Chondrocyte (in vitro differentiated cells): ENCODE data around the gene GCC2. TPM values are rescaled to one million over a fixed set of nuclear protein-coding genes. Genes with fewer than 3 reads are reported as not detected.

ENCODE experiments used
- DNase-seq: peaks from one replicate; pipeline ENCODE4 v3.0.0; 2021; ENCODE audit warnings: mixed read lengths, low spot score
- H3K27ac Mint-ChIP-seq: one replicate; pipeline ENCODE4 v1.8.0; 2021; ENCODE audit warnings: mild to moderate bottlenecking, moderate library complexity, mixed read lengths; ENCODE audit not compliant: unreplicated experiment
- H3K27me3 Mint-ChIP-seq: 2 replicates; pipeline ENCODE4 v1.8.0; 2021; ENCODE audit warnings: low read depth, mixed read lengths
- H3K36me3 Mint-ChIP-seq: 2 replicates; pipeline ENCODE4 v1.8.0; 2021; ENCODE audit warnings: low read depth, mixed read lengths
- H3K4me1 Mint-ChIP-seq: 2 replicates; pipeline ENCODE4 v1.8.0; 2021; ENCODE audit warnings: low read depth, mild to moderate bottlenecking, mixed read lengths
- H3K4me3 Mint-ChIP-seq: one replicate; pipeline ENCODE4 v1.8.0; 2021; ENCODE audit warnings: mild to moderate bottlenecking, moderate library complexity, mixed read lengths; ENCODE audit not compliant: unreplicated experiment
- H3K9me3 Mint-ChIP-seq: 2 replicates; pipeline ENCODE4 v1.8.0; 2021; ENCODE audit warnings: low read depth, mixed read lengths
- long read RNA-seq: library from polyadenylated mRNA; stranded (forward); transcript quantifications from one replicate; pipeline ENCODE4 v2.0.0, GENCODE V29; 2021
- total RNA-seq: library from RNA; stranded (reverse); gene quantifications from 3 replicates; pipeline ENCODE4 v1.2.1, GENCODE V29; 2021
- TF ChIP-seq, protein P1 (sequence below): fragments of 200-600 bp; sonication (generic); IDR thresholded peaks from 2 replicates; pipeline ENCODE4 v1.5.0; 2021; ENCODE audit warnings: antibody characterized with exemption, mild to moderate bottlenecking, moderate library complexity

GCC2 gene, protein sequence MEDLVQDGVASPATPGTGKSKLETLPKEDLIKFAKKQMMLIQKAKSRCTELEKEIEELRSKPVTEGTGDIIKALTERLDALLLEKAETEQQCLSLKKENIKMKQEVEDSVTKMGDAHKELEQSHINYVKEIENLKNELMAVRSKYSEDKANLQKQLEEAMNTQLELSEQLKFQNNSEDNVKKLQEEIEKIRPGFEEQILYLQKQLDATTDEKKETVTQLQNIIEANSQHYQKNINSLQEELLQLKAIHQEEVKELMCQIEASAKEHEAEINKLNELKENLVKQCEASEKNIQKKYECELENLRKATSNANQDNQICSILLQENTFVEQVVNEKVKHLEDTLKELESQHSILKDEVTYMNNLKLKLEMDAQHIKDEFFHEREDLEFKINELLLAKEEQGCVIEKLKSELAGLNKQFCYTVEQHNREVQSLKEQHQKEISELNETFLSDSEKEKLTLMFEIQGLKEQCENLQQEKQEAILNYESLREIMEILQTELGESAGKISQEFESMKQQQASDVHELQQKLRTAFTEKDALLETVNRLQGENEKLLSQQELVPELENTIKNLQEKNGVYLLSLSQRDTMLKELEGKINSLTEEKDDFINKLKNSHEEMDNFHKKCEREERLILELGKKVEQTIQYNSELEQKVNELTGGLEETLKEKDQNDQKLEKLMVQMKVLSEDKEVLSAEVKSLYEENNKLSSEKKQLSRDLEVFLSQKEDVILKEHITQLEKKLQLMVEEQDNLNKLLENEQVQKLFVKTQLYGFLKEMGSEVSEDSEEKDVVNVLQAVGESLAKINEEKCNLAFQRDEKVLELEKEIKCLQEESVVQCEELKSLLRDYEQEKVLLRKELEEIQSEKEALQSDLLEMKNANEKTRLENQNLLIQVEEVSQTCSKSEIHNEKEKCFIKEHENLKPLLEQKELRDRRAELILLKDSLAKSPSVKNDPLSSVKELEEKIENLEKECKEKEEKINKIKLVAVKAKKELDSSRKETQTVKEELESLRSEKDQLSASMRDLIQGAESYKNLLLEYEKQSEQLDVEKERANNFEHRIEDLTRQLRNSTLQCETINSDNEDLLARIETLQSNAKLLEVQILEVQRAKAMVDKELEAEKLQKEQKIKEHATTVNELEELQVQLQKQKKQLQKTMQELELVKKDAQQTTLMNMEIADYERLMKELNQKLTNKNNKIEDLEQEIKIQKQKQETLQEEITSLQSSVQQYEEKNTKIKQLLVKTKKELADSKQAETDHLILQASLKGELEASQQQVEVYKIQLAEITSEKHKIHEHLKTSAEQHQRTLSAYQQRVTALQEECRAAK (N-terminal part only)
- total RNA-seq = 22.2 to 27.5 TPM (median 24.2 TPM) in 3 replicates
- long read RNA-seq, full-length matches to known transcripts = 7 of 18 reads
- long read RNA-seq, partial matches to known transcripts = 3 of 18 reads
- long read RNA-seq, other reads (novel, unspliced or antisense) = 8 of 18 reads

DNA sequence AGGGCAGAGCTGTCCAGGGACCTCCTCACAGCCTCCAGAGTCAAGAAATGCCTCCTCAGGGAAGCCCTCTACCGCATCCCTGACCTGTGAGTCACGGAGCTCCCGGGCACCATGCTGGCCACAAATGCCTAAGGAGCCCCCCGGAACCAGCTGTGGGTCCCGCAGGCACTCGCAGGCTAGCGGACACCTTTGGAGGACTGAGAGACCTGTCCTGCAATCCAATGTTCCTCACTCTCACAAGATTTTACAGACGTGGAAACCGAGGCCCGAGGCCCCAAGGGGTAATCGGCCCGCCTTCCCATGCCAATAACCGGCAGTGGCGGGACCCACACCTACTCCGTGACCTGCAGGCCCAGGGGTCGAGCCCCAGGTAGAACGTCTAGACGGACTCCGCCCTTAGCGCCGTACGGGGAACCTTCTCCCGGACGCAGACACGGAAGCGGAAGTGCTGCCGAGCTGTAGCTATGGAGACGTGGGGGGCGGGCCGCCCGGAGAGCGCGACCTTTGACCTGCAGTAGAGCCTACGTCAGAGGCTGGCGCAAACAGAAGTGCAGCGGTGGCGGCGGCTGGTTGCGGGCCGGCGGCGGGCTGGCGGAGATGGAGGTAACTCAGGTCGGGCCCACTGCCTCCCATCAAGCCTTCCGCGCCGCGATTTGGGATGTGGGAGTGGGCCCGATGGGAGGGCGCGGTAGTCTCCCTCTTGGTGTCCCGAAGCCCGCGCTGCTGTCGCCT, at the start of gene GCC2:
Gene GCC2, plus strand, starts transcription at position 529 of the 732 bp plus-strand sequence. Its CDS starts 69 bp downstream, at position 598.
- Mint-ChIP-seq H3K27ac (peak within 1 kb of the TSS; percentile 88), H3K9me3 (no peaks in the 10 kb centered on the region), H3K36me3 (peaks cover 10% of the 10 kb centered on the region), H3K4me3 (peak within 1 kb of the TSS; percentile 89), H3K4me1 (peaks cover 31% of the 10 kb centered on the region), H3K27me3 (no peaks in the 10 kb centered on the region)
- TF ChIP-seq, protein P1, sequence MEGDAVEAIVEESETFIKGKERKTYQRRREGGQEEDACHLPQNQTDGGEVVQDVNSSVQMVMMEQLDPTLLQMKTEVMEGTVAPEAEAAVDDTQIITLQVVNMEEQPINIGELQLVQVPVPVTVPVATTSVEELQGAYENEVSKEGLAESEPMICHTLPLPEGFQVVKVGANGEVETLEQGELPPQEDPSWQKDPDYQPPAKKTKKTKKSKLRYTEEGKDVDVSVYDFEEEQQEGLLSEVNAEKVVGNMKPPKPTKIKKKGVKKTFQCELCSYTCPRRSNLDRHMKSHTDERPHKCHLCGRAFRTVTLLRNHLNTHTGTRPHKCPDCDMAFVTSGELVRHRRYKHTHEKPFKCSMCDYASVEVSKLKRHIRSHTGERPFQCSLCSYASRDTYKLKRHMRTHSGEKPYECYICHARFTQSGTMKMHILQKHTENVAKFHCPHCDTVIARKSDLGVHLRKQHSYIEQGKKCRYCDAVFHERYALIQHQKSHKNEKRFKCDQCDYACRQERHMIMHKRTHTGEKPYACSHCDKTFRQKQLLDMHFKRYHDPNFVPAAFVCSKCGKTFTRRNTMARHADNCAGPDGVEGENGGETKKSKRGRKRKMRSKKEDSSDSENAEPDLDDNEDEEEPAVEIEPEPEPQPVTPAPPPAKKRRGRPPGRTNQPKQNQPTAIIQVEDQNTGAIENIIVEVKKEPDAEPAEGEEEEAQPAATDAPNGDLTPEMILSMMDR = no peak
- peak; percentile 97 for DNase-seq

DNA sequence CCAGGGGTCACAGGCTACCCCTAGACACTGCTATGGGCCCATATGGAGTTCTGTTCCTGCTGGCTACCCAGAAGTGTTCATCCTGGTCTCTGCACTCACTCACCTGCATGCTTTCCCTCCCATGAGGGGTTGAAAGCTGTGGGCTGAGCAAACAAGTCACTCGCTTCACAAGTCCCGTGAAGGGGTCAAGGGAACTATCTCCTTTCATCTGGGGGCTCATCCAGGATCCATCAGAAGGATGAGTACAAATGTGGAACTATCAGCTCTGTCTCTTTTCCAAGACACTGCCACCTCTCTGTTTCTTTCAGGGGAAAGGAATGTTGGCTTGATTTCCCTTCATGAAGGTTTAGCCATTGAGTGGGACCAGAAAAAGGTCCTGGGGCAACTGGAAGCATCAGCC, 49.5 kb upstream of the GCC2 start:
- H3K9me3 Mint-ChIP-seq = peaks cover 21% of the 10 kb centered on the region
- H3K4me3 Mint-ChIP-seq = no peak overlapping the region
- peaks cover 13% of the 10 kb centered on the region for H3K4me1 Mint-ChIP-seq
- no peak for DNase-seq
- TF ChIP-seq, protein P1 = no peak
- peaks cover 5% of the 10 kb centered on the region for H3K27me3 Mint-ChIP-seq
- H3K27ac Mint-ChIP-seq = no peak overlapping the region
- peaks cover 4% of the 10 kb centered on the region for H3K36me3 Mint-ChIP-seq

DNA sequence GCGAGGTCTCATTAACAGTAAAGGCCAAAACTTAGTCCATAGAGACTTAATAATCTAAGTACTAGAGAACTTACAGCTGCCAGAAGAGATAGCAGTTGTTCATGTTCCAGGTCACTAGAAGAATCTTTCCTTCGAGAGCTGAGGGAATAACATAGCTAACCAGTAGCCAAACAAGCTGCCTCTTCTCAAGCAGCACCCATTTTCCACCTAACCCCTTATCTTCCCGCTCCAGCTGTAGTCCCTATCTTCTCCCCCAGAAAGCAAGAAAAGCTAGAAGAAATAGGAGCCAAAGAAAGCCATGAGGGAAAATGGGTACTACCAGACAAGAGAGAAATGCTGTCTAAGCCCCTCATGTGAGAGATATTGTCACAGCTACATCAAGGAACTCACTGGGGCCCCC, 47.2 kb upstream of the GCC2 start:
- TF ChIP-seq, protein P1 = no peak
- peaks cover 27% of the 10 kb centered on the region for H3K9me3 Mint-ChIP-seq
- peaks cover 12% of the 10 kb centered on the region for H3K4me1 Mint-ChIP-seq
- no peak overlapping the region for H3K4me3 Mint-ChIP-seq
- DNase-seq = no peak
- H3K36me3 Mint-ChIP-seq = peaks cover 8% of the 10 kb centered on the region
- H3K27ac Mint-ChIP-seq = no peak overlapping the region
- H3K27me3 Mint-ChIP-seq = peaks cover 5% of the 10 kb centered on the region

DNA sequence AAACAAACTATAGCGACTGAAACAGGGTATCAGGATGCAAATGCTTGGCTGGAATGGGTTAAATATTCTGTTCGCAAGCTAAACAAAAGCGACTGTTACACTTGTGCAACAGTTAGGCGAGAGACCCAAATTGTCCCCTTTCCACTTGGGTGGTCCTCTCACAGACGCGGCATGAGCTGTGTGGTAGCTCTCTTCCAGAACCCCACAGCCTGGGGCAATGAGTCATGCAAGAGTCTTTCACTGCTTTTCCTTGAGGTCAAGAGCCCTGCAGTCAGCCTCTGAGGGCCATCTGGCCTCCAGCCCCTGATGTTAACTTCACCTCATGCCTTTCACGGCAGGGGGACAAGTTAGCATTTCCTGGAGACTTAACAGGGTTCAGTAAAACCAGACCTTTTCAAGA, 45.5 kb upstream of the GCC2 start:
- peaks cover 11% of the 10 kb centered on the region for H3K36me3 Mint-ChIP-seq
- peaks cover 7% of the 10 kb centered on the region for H3K27me3 Mint-ChIP-seq
- H3K9me3 Mint-ChIP-seq = peaks cover 20% of the 10 kb centered on the region
- H3K27ac Mint-ChIP-seq = no peak overlapping the region
- peaks cover 10% of the 10 kb centered on the region for H3K4me1 Mint-ChIP-seq
- no peak for DNase-seq
- TF ChIP-seq, protein P1 = no peak
- H3K4me3 Mint-ChIP-seq = no peak overlapping the region
